H1 (cell line): ENCODE measurements around the gene PIAS4. TPM values are rescaled to one million over a fixed set of nuclear protein-coding genes. Genes with fewer than 3 reads are reported as not detected.

Experiments used
- CTCF ChIA-PET: fragments of 300-600 bp; sonication (Branson Sonifier 250); formaldehyde crosslinking; loops from one replicate; lab custom pipeline; 2021; ENCODE audit not compliant: partially characterized antibody; lab: Charles Lee
- POLR2A ChIA-PET: fragments of 300-600 bp; sonication (Branson Sonifier 250); formaldehyde crosslinking; loops from one replicate; lab custom pipeline; 2021; ENCODE audit warnings: inconsistent platforms; ENCODE audit not compliant: partially characterized antibody; lab: Charles Lee
- DNase-seq, 2 experiments: peaks; one replicate each; pipeline versions ENCODE4 v3.0.0 to v3.0.0-alpha.2; 2010 to 2022; ENCODE audit warnings: low spot score in 2 of 2, low read depth in 1 of 2, mixed read lengths in 1 of 2
- FAIRE-seq: peaks from 2 replicates; lab custom pipeline; 2011; peaks lifted over from hg19 to GRCh38; lab: Jason Lieb, UNC
- H2AFZ ChIP-seq: 2 replicates; pipeline ENCODE4 v1.8.1; 2012; ENCODE audit warnings: low read length, inconsistent platforms
- H2AK5ac ChIP-seq: 2 replicates; pipeline ENCODE4 v1.6.1; 2013; ENCODE audit warnings: low read depth, low read length
- H2BK120ac ChIP-seq: replicated peaks from 2 replicates; pipeline ENCODE3; 2013; ENCODE audit warnings: low read depth, low read length, inconsistent platforms
- H2BK12ac ChIP-seq: 2 replicates; pipeline ENCODE4 v1.6.1; 2013; ENCODE audit warnings: low read depth, low read length
- H2BK15ac ChIP-seq: 2 replicates; pipeline ENCODE4 v1.6.1; 2013; ENCODE audit warnings: low read length
- H2BK20ac ChIP-seq: 2 replicates; pipeline ENCODE4 v1.6.1; 2013; ENCODE audit warnings: low read length
- H2BK5ac ChIP-seq: 2 replicates; pipeline ENCODE4 v1.6.1; 2013; ENCODE audit warnings: low read depth, low read length
- H3K14ac ChIP-seq: 2 replicates; pipeline ENCODE4 v1.6.1; 2013; ENCODE audit warnings: inconsistent platforms; ENCODE audit not compliant: insufficient read length
- H3K18ac ChIP-seq: 2 replicates; pipeline ENCODE4 v1.6.1; 2013; ENCODE audit warnings: low read length; ENCODE audit errors: extremely low read depth
- H3K23ac ChIP-seq: 2 replicates; pipeline ENCODE4 v1.6.1; 2013; ENCODE audit warnings: inconsistent platforms; ENCODE audit not compliant: insufficient read length
- H3K23me2 ChIP-seq: 2 replicates; pipeline ENCODE4 v1.6.1; 2013; ENCODE audit warnings: low read depth, low read length
- H3K27ac ChIP-seq: 2 replicates; pipeline ENCODE4 v1.6.1; 2011; ENCODE audit warnings: low read depth, low read length, inconsistent platforms
- H3K27me3 ChIP-seq, 4 experiments: replicated peaks in 1 of 4; 1 replicate in 1 of 4; 2 replicates in 3 of 4; pipeline versions ENCODE4 v1.6.1 to v1.8.1; 2011 to 2013; ENCODE audit warnings: low read length in 3 of 4, mild to moderate bottlenecking in 3 of 4, inconsistent platforms in 2 of 4, mixed read lengths in 2 of 4, moderate library complexity in 1 of 4; ENCODE audit not compliant: control insufficient read depth in 3 of 4, insufficient read depth in 3 of 4; ENCODE audit errors: extremely low read depth in 1 of 4
- H3K36me3 ChIP-seq, 4 experiments: 2 replicates each; pipeline versions ENCODE4 v1.6.1 to v1.8.1; 2011 to 2013; ENCODE audit warnings: mild to moderate bottlenecking in 4 of 4, low read length in 3 of 4, moderate library complexity in 2 of 4, control low read depth in 1 of 4, inconsistent platforms in 1 of 4; ENCODE audit not compliant: insufficient read depth in 4 of 4, control insufficient read depth in 2 of 4
- H3K4ac ChIP-seq: replicated peaks from 2 replicates; pipeline ENCODE3; 2013; ENCODE audit warnings: low read length, low read depth, mixed read lengths, inconsistent platforms; ENCODE audit not compliant: insufficient read length
- H3K4me1 ChIP-seq, 4 experiments: replicated peaks in 1 of 4; 1 replicate in 1 of 4; 2 replicates in 3 of 4; pipeline versions ENCODE4 v1.6.1 to v1.8.1; 2011 to 2013; ENCODE audit warnings: low read length in 3 of 4, inconsistent platforms in 2 of 4, mixed read lengths in 1 of 4; ENCODE audit not compliant: insufficient read depth in 4 of 4, control insufficient read depth in 3 of 4
- H3K4me2 ChIP-seq, 2 experiments: 2 replicates each; pipeline versions ENCODE4 v1.6.1 to v1.8.1; 2011 to 2013; ENCODE audit warnings: low read depth in 2 of 2, low read length in 2 of 2, control low read depth in 1 of 2, inconsistent platforms in 1 of 2, mild to moderate bottlenecking in 1 of 2; ENCODE audit not compliant: insufficient read depth in 1 of 2
- H3K4me3 ChIP-seq, 4 experiments: fragments of 200-600, 300-600 bp in 1 of 4; sonication (generic), shearing (Covaris generic), sonication (Bioruptor Twin) in 1 of 4; 2 replicates each; pipeline versions ENCODE4 v1.5.1 to v1.8.1; 2011 to 2016; ENCODE audit warnings: low read length in 4 of 4, low read depth in 3 of 4, control low read depth in 2 of 4, inconsistent platforms in 2 of 4, mild to moderate bottlenecking in 2 of 4, mixed read lengths in 1 of 4, moderate library complexity in 1 of 4; ENCODE audit not compliant: insufficient read depth in 2 of 4; ENCODE audit errors: extremely low read depth in 1 of 4
- H3K56ac ChIP-seq: replicated peaks from 2 replicates; pipeline ENCODE3; 2013; ENCODE audit warnings: low read depth, mild to moderate bottlenecking, mixed read lengths, low read length, inconsistent platforms; ENCODE audit not compliant: insufficient read length
- H3K79me1 ChIP-seq: 2 replicates; pipeline ENCODE4 v1.6.1; 2013; ENCODE audit warnings: low read depth, low read length, control low read depth
- H3K79me2 ChIP-seq, 2 experiments: 2 replicates each; pipeline versions ENCODE4 v1.6.1 to v1.8.1; 2012 to 2013; ENCODE audit warnings: low read length in 2 of 2, mild to moderate bottlenecking in 2 of 2, inconsistent platforms in 1 of 2; ENCODE audit not compliant: insufficient read depth in 2 of 2, control insufficient read depth in 1 of 2
- H3K9ac ChIP-seq, 4 experiments: replicated peaks in 1 of 4; 1 replicate in 1 of 4; 2 replicates in 3 of 4; pipeline versions ENCODE4 v1.6.1 to v1.8.1; 2011 to 2013; ENCODE audit warnings: low read depth in 3 of 4, low read length in 3 of 4, control low read depth in 2 of 4, mild to moderate bottlenecking in 2 of 4, moderate library complexity in 2 of 4, inconsistent platforms in 1 of 4; ENCODE audit errors: extremely low read depth in 1 of 4
- H3K9me3 ChIP-seq, 2 experiments: 2 replicates each; pipeline versions ENCODE4 v1.6.1 to v1.8.1; 2012 to 2013; ENCODE audit warnings: mild to moderate bottlenecking in 2 of 2, moderate library complexity in 2 of 2, control low read depth in 1 of 2, inconsistent platforms in 1 of 2, low read depth in 1 of 2, low read length in 1 of 2, mixed read lengths in 1 of 2; ENCODE audit not compliant: insufficient read depth in 2 of 2
- H4K20me1 ChIP-seq, 2 experiments: replicated peaks in 1 of 2; 2 replicates each; pipeline versions ENCODE3 to v1.8.1; 2011 to 2013; ENCODE audit warnings: inconsistent platforms in 2 of 2, low read length in 2 of 2, mild to moderate bottlenecking in 1 of 2; ENCODE audit not compliant: insufficient read depth in 2 of 2, control insufficient read depth in 1 of 2
- H4K5ac ChIP-seq: 2 replicates; pipeline ENCODE4 v1.6.1; 2013; ENCODE audit warnings: low read length, low read depth, mixed read lengths, inconsistent platforms; ENCODE audit not compliant: insufficient read length
- H4K8ac ChIP-seq: 2 replicates; pipeline ENCODE4 v1.8.0; 2013; ENCODE audit warnings: mild to moderate bottlenecking, moderate library complexity, low read length, inconsistent platforms; ENCODE audit not compliant: insufficient read depth; ENCODE audit errors: extremely low read depth
- H4K91ac ChIP-seq: replicated peaks from 2 replicates; pipeline ENCODE3; 2013; ENCODE audit warnings: low read length, mixed read lengths, inconsistent platforms; ENCODE audit not compliant: insufficient read length
- EGR1 ChIP-seq: IDR thresholded peaks from 2 replicates; pipeline ENCODE4 v1.6.1; 2011; ENCODE audit warnings: low read depth, low read length, borderline replicate concordance
- SIN3A ChIP-seq, 2 experiments: IDR thresholded peaks in 1 of 2; conservative IDR thresholded peaks in 1 of 2; 2 replicates each; pipeline ENCODE4 v1.6.1; 2011 to 2012; ENCODE audit warnings: low read length in 2 of 2, improper control_type of control experiment in 1 of 2, low read depth in 1 of 2, mild to moderate bottlenecking in 1 of 2
- SP2 ChIP-seq: IDR thresholded peaks from 2 replicates; pipeline ENCODE4 v1.6.1; 2012; ENCODE audit warnings: mild to moderate bottlenecking, low read length, inconsistent platforms
- WGBS, 2 experiments: shearing (Covaris generic) in 1 of 2; methylation state at CpG; one replicate each; pipeline versions ENCODE4 v1.1.6 to v1.1.7; 2013 to 2015; ENCODE audit warnings: low lambda C conversion rate in 2 of 2, mixed read lengths in 2 of 2, inconsistent platforms in 1 of 2, low coverage in 1 of 2, missing lambda C conversion rate in 1 of 2; ENCODE audit not compliant: insufficient replicate concordance in 2 of 2, insufficient coverage in 1 of 2, insufficient read length in 1 of 2; ENCODE audit errors: extremely low coverage in 1 of 2, missing lambda C conversion rate in 1 of 2; 5-methylcytosine and 5-hydroxymethylcytosine counted together
- polyA plus RNA-seq, 7 experiments: library from polyadenylated mRNA; depleted of rRNA in 3 of 7; stranded (reverse) in 5 of 7; unstranded in 2 of 7; fragments of >200 nt in 5 of 7; fragments of 200-250 nt in 2 of 7; gene quantifications; 1 replicate in 5 of 7; 2 replicates in 1 of 7; 4 replicates in 1 of 7; pipeline versions ENCODE4 v1.2.1 to v1.2.3, GENCODE V29; 2011 to 2013; ENCODE audit warnings: missing spikeins in 2 of 7, mixed read lengths in 2 of 7
- total RNA-seq: library from RNA; stranded (reverse); fragmentation: NEBNext Ultra II Directional; extraction: Animal tissue kit (Norgen Biotek cat#: 25700); gene quantifications from 2 replicates; pipeline ENCODE4 v1.2.1, GENCODE V29; 2021

The PIAS4 gene
- total and polyA plus RNA-seq, 2 of the 8 experiments (the other 6 are each of a cell fraction or from before 2014, with no cell fraction given) = 30.2 to 51.4 TPM

DNA sequence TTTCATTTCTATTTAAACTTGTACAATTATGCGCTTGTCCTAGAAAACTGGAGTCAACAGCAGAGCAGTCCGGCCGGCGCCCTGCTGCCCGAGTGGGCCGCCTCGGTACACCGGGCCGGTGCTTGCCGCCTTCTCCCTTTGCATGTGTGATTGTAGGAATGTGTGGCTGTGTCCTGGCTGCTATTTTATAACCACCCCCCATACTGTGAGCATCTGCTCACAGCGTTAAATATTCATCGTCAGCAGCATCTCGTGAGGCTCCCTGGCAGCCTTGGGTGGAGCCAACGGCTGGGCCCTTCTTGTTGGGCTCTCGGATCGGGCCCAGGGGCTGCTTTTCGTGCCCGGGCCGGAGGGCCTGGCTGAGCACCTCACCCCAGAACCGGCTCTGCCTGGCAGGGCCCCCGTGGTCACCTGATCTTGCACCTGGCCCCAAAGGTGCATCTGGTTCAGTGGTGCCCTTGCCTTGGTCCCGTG is 10.6 kb downstream of the PIAS4 start:
- H3K36me3 ChIP-seq = peaks cover 0 to 20% (median 5%) of the 10 kb centered on the region in 4 experiments; a peak in 5 of 8 replicates
- H2AK5ac ChIP-seq = no peak overlapping the region
- H3K9me3 ChIP-seq = no peaks in the 10 kb centered on the region
- no peak overlapping the region for H3K27ac ChIP-seq
- no peak overlapping the region for H2AFZ ChIP-seq
- TF ChIP-seq SIN3A (conservative IDR thresholded peaks at IDR 0.05 in 1 of 2, IDR thresholded peaks at IDR 0.05 in 1 of 2; ENCODE audit: low read depth in 1 of 2, low read length in 2 of 2) (no peak), SP2 (no peak), EGR1 (no peak)
- WGBS, 2 experiments = 92% methylated on average over 22 of the region's 22 CpGs; no CpG with 5 or more reads in 1 of the 2 experiments
- H3K4me2 ChIP-seq = no peak overlapping the region
- no peak overlapping the region for H3K23ac ChIP-seq
- H3K9ac ChIP-seq = no peak overlapping the region
- no peak overlapping the region for H3K18ac ChIP-seq
- H2BK5ac ChIP-seq = no peak overlapping the region
- ChIA-PET POLR2A (interaction anchor here (0.7 to 2.0 kb wide), 4 partner anchors 9 to 45 kb away, joined by 3 to 7 read pairs (median 4); partner anchors contain the start of gene EEF2), CTCF (no interaction called here)
- peak overlapping the region; percentile 51; the same call in 1 of the 2 replicates for H4K8ac ChIP-seq
- H2BK12ac ChIP-seq = no peak overlapping the region
- peaks cover 4 to 58% of the 10 kb centered on the region in 2 experiments; a peak in 3 of 4 replicates for H3K79me2 ChIP-seq
- no peak overlapping the region for H3K14ac ChIP-seq
- H2BK15ac ChIP-seq = no peak overlapping the region
- no peak overlapping the region for H4K5ac ChIP-seq
- H3K56ac ChIP-seq = no peak overlapping the region
- H2BK20ac ChIP-seq = no peak overlapping the region
- peaks cover 19 to 31% of the 10 kb centered on the region in 2 experiments for H4K20me1 ChIP-seq
- peaks cover 0 to 3% (median 0%) of the 10 kb centered on the region in 4 experiments; a peak in 4 of 7 replicates for H3K4me1 ChIP-seq
- FAIRE-seq (no peak), DNase-seq (no peak)
- no peak overlapping the region for H4K91ac ChIP-seq
- H2BK120ac ChIP-seq = no peak overlapping the region
- H3K79me1 ChIP-seq = peaks cover 22% of the 10 kb centered on the region
- H3K4ac ChIP-seq = no peak overlapping the region
- no peaks in the 10 kb centered on the region for H3K27me3 ChIP-seq
- H3K4me3 ChIP-seq = no peak overlapping the region
- no peaks in the 10 kb centered on the region for H3K23me2 ChIP-seq
